NB4 (cell line): ENCODE data around the gene KCNQ1.

ENCODE experiments used
- DNase-seq: peaks from one replicate; pipeline ENCODE4 v3.0.0; 2010; ENCODE audit warnings: low read depth
- H3K4me3 ChIP-seq: one replicate; pipeline ENCODE4 v1.5.1; 2011; ENCODE audit warnings: mild to moderate bottlenecking, low read depth, low read length, moderate library complexity
- MAX ChIP-seq: IDR thresholded peaks from 2 replicates; pipeline ENCODE4 v1.6.1; 2011; ENCODE audit warnings: low read depth, low read length
- MYC ChIP-seq: IDR thresholded peaks from 2 replicates; pipeline ENCODE4 v1.6.1; 2011; ENCODE audit warnings: low read depth, low read length
- POLR2A ChIP-seq: IDR thresholded peaks from 2 replicates; pipeline ENCODE4 v1.6.1; 2011; ENCODE audit warnings: mild to moderate bottlenecking; ENCODE audit not compliant: insufficient read length; ENCODE audit errors: extremely low read depth
- TF ChIP-seq, protein P1 (sequence below): IDR thresholded peaks from one replicate; pipeline ENCODE4 v1.5.1; 2012; ENCODE audit warnings: low read depth, low read length

The KCNQ1 gene

GRCh38 chr11:2583605-2583958 is 138.8 kb downstream of the KCNQ1 start:
- TF ChIP-seq MYC (no peak), POLR2A (no peak), MAX (no peak)
- TF ChIP-seq, protein P1, sequence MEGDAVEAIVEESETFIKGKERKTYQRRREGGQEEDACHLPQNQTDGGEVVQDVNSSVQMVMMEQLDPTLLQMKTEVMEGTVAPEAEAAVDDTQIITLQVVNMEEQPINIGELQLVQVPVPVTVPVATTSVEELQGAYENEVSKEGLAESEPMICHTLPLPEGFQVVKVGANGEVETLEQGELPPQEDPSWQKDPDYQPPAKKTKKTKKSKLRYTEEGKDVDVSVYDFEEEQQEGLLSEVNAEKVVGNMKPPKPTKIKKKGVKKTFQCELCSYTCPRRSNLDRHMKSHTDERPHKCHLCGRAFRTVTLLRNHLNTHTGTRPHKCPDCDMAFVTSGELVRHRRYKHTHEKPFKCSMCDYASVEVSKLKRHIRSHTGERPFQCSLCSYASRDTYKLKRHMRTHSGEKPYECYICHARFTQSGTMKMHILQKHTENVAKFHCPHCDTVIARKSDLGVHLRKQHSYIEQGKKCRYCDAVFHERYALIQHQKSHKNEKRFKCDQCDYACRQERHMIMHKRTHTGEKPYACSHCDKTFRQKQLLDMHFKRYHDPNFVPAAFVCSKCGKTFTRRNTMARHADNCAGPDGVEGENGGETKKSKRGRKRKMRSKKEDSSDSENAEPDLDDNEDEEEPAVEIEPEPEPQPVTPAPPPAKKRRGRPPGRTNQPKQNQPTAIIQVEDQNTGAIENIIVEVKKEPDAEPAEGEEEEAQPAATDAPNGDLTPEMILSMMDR = no peak
- no peak for DNase-seq
- H3K4me3 ChIP-seq = no peak overlapping the region

DNA sequence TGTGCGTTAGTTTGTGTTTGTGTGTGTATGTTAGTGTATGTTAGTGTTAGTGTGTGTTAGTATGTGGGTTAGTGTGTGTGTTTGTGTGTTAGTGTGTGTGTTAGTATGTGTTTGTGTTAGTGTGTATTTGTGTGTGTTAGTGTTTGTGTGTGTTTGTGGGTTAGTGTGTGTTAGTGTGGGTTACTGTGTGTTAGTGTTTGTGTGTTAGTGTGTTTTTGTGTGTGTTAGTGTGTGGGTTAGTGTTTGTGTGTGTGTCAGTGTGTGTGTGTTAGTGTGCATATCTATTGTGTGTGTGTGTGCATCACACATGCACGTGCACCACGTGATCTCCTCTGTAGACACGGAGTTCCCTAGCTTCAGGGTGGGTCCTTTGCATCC is 139.6 kb downstream of the KCNQ1 start:
- TF ChIP-seq POLR2A (no peak), MYC (no peak), MAX (no peak)
- TF ChIP-seq, protein P1 = no peak
- DNase-seq = no peak
- H3K4me3 ChIP-seq = no peak overlapping the region

GRCh38 chr11:2584812-2585565 is 140.2 kb downstream of the KCNQ1 start:
- TF ChIP-seq POLR2A (no peak), MYC (no peak), MAX (no peak)
- TF ChIP-seq, protein P1 = no peak
- DNase-seq = no peak

DNA sequence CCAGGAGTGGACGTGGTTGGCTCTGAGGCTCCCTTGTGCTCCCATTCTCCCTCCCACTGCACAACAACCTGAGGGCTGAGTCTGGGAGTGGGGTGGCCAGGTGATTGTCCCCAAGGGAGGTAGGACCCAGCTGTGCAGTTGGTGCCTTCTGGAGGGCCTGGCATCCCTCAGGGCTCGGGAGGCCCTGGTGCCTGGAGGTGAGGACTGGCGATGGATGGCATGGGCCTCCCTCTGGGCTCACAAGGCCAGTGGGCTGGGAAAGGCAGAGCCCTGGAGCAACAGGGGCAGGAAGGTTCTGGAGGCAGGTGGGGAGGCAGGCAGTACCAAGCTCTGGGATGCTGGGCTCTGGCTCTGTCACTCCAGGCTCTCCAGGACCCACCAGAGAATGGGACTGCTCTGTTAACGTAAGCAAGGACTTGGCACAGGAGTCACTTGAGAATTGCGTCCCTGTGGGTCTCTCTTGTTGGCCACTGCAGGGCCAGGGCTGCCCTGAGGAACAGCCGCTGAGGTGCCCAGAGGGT is 140.8 kb downstream of the KCNQ1 start:
- no peak for DNase-seq
- TF ChIP-seq MYC = no peak
- TF ChIP-seq, protein P1 = no peak
- no peak for TF ChIP-seq MAX
- TF ChIP-seq POLR2A = no peak
- no peak overlapping the region for H3K4me3 ChIP-seq

More at GRCh38 chr11:2584812-2585565, 140.2 kb downstream of the KCNQ1 start:
- no peak overlapping the region for H3K4me3 ChIP-seq

DNA sequence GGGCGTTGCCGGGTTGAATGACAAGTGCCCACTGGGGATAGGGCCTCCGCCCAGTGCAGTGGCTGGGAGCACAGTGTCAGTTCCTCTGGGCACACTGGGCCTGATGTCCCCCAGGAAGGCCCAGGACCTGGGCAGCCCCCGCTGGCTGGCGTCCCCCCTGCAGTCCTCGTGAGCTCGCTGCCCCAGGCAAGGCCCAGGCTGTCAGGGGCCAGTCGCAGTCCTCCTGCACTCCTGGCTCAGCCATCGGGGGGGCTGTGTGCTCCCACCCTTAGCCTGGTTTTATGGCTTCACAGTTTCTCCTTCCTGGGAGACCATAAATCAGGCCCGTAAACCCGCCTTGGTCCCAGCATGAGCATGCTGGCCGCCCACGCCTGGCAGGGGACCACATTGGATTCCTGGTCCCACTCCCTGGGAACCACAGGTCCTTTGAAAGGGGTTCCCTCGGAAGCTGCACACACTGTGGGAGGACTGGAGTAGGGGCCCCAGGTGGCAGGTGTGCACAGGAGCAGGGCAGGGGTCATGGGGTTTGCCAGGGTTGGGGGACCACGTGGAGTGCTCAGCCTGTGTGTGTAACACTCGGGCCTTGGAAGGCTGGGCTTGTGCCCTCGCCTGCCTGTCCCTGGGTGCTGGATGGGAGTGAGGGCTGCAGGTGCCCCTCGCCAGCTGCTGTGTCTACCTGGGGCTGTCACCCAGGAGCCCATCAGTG is 141.4 kb downstream of the KCNQ1 start:
- no peak for DNase-seq

More for the DNA sequence above, 141.4 kb downstream of the KCNQ1 start:
- no peak for TF ChIP-seq MYC
- no peak for TF ChIP-seq POLR2A
- TF ChIP-seq, protein P1 = no peak
- TF ChIP-seq MAX = no peak
- H3K4me3 ChIP-seq = no peak overlapping the region
